ENCODE results near the gene PASK. TPM values are rescaled to one million over a fixed set of nuclear protein-coding genes. Genes with fewer than 3 reads are reported as not detected.

Gene PASK
- total RNA-seq, 1 experiment from 2014 or later: 8.5 TPM

- no peak for DNase-seq (ENCODE audit: low read depth)
Measured at GRCh38 chr2:241126771-241127202, 22.5 kb downstream of the PASK start.

- no peak for DNase-seq (ENCODE audit: low read depth)
Measured at GRCh38 chr2:241126201-241126611, 23.1 kb downstream of the PASK start.

- no peak for DNase-seq (ENCODE audit: low read depth)
Measured at GRCh38 chr2:241125626-241126025, 23.6 kb downstream of the PASK start.

- DNase-seq (ENCODE audit: low read depth): no peak
Measured at GRCh38 chr2:241123816-241124536, 25.3 kb downstream of the PASK start.

GRCh38 chr2:241122376-241123002 is 26.8 kb downstream of the PASK start:
- no peak for DNase-seq (ENCODE audit: low read depth)

GRCh38 chr2:241121008-241121407 is 28.3 kb downstream of the PASK start:
- DNase-seq (ENCODE audit: low read depth): no peak

- DNase-seq (ENCODE audit: low read depth): peak; percentile 14
Measured at GRCh38 chr2:241120440-241120839, 28.8 kb downstream of the PASK start.

GRCh38 chr2:241118737-241119505 is 30.4 kb downstream of the PASK start:
- DNase-seq (ENCODE audit: low read depth): no peak

- DNase-seq (ENCODE audit: low read depth): no peak
Measured at GRCh38 chr2:241116606-241117560, 32.4 kb downstream of the PASK start.

GRCh38 chr2:241115361-241115760 is 33.9 kb downstream of the PASK start:
- DNase-seq (ENCODE audit: low read depth): no peak

GRCh38 chr2:241114836-241115235 is 34.4 kb downstream of the PASK start:
- no peak for DNase-seq (ENCODE audit: low read depth)

- DNase-seq (ENCODE audit: low read depth): no peak
Measured at GRCh38 chr2:241112592-241112991, 36.7 kb downstream of the PASK start.

GRCh38 chr2:241112046-241112445 is 37.2 kb downstream of the PASK start:
- DNase-seq (ENCODE audit: low read depth): no peak

- no peak for DNase-seq (ENCODE audit: low read depth)
Measured at GRCh38 chr2:241111440-241111805, 37.8 kb downstream of the PASK start.

- no peak for DNase-seq (ENCODE audit: low read depth)
Measured at GRCh38 chr2:241110607-241111439, 38.4 kb downstream of the PASK start.

GRCh38 chr2:241110089-241110606 is 39.1 kb downstream of the PASK start:
- no peak for DNase-seq (ENCODE audit: low read depth)

- no peak for DNase-seq (ENCODE audit: low read depth)
Measured at GRCh38 chr2:241109210-241110088, 39.8 kb downstream of the PASK start.

- no peak for DNase-seq (ENCODE audit: low read depth)
Measured at GRCh38 chr2:241108271-241109209, 40.7 kb downstream of the PASK start.
